HepG2 (cell line): ENCODE data around the gene SIRPB1.

Experiments used
- ATF7-NPFF ChIP-seq: sonication (generic); formaldehyde crosslinking; IDR thresholded peaks from 2 replicates; pipeline ENCODE4 v1.8.1; 2023; ENCODE audit warnings: mild to moderate bottlenecking, low read depth, missing genetic modification reagents, moderate library complexity
- EHMT2 ChIP-seq: fragments of 200-600 bp; sonication (generic); IDR thresholded peaks from 2 replicates; pipeline ENCODE4 v1.7.0; 2017; ENCODE audit warnings: antibody characterized with exemption, low read depth, low read length, borderline replicate concordance
- EZH2 ChIP-seq: conservative IDR thresholded peaks from 2 replicates; pipeline ENCODE4 v1.6.1; 2012; ENCODE audit warnings: mild to moderate bottlenecking, low read depth, low read length, moderate library complexity
- GABPB1 ChIP-seq: IDR thresholded peaks from 2 replicates; pipeline ENCODE4 v1.6.1; 2016; ENCODE audit warnings: mild to moderate bottlenecking, missing genetic modification reagents, moderate library complexity, missing compliant biosample characterization
- KDM5B ChIP-seq: sonication (generic); formaldehyde crosslinking; IDR thresholded peaks from 2 replicates; pipeline ENCODE4 v1.4.0; 2020; ENCODE audit warnings: missing genetic modification reagents, mild to moderate bottlenecking, borderline replicate concordance
- RAD21 ChIP-seq: fragments of 450-650 bp; formaldehyde crosslinking; IDR thresholded peaks from 2 replicates; pipeline ENCODE4 v1.5.0; 2020; ENCODE audit warnings: mild to moderate bottlenecking
- RBM39 ChIP-seq: fragments of 200-400 bp; formaldehyde crosslinking; IDR thresholded peaks from one replicate; pipeline ENCODE4 v1.6.1; 2018; ENCODE audit warnings: antibody characterized with exemption, mild to moderate bottlenecking, low read depth, low read length; ENCODE audit not compliant: poor library complexity, severe bottlenecking
- RFXANK ChIP-seq: IDR thresholded peaks from 2 replicates; pipeline ENCODE4 v1.6.1; 2016
- SP4 ChIP-seq: sonication (generic); formaldehyde crosslinking; IDR thresholded peaks from 2 replicates; pipeline ENCODE4 v1.8.1; 2023; ENCODE audit warnings: mild to moderate bottlenecking, missing genetic modification reagents
- TF ChIP-seq, protein P1 (sequence below): sonication (generic); formaldehyde crosslinking; IDR thresholded peaks from 2 replicates; pipeline ENCODE4 v1.4.0; 2020; ENCODE audit warnings: missing genetic modification reagents
- TF ChIP-seq, protein P2 (sequence below): IDR thresholded peaks from 2 replicates; pipeline ENCODE4 v1.6.1; 2016; ENCODE audit warnings: control low read depth
- TF ChIP-seq, protein P3 (sequence below): sonication (generic); formaldehyde crosslinking; IDR thresholded peaks from 2 replicates; pipeline ENCODE4 v1.4.0; 2020; ENCODE audit warnings: missing genetic modification reagents, borderline replicate concordance

DNA sequence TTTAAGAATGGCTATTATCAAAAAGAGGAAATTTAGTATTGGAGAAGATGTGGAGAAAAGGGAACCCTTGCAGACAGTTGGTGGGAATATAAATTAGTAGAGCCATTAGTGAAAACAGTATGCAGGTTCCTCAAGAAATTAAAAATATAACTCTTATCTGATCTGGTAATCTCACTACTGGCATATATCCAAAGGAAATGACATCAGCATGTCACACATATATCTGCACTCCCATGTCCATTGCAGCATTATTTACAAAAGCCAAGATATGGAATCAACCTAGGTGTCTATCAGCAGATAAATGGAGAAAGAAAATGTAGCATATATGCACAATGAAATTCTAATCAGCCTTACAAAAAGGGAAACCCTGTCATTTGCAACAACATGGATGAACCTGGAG, 35.2 kb upstream of the SIRPB1 start:
- TF ChIP-seq RBM39 (no peak), ATF7-NPFF (CRISPR knock-in tag) (no peak), EHMT2 (no peak), RFXANK (no peak), SP4 (CRISPR knock-in tag) (no peak), EZH2 (no peak), RAD21 (CRISPR knock-in tag) (no peak), GABPB1 (CRISPR knock-in tag) (no peak), KDM5B (no peak)
- TF ChIP-seq, protein P1, sequence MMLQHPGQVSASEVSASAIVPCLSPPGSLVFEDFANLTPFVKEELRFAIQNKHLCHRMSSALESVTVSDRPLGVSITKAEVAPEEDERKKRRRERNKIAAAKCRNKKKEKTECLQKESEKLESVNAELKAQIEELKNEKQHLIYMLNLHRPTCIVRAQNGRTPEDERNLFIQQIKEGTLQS, result no peak
- TF ChIP-seq, protein P2, sequence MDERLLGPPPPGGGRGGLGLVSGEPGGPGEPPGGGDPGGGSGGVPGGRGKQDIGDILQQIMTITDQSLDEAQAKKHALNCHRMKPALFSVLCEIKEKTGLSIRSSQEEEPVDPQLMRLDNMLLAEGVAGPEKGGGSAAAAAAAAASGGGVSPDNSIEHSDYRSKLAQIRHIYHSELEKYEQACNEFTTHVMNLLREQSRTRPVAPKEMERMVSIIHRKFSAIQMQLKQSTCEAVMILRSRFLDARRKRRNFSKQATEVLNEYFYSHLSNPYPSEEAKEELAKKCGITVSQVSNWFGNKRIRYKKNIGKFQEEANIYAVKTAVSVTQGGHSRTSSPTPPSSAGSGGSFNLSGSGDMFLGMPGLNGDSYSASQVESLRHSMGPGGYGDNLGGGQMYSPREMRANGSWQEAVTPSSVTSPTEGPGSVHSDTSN, result no peak
- TF ChIP-seq, protein P3, sequence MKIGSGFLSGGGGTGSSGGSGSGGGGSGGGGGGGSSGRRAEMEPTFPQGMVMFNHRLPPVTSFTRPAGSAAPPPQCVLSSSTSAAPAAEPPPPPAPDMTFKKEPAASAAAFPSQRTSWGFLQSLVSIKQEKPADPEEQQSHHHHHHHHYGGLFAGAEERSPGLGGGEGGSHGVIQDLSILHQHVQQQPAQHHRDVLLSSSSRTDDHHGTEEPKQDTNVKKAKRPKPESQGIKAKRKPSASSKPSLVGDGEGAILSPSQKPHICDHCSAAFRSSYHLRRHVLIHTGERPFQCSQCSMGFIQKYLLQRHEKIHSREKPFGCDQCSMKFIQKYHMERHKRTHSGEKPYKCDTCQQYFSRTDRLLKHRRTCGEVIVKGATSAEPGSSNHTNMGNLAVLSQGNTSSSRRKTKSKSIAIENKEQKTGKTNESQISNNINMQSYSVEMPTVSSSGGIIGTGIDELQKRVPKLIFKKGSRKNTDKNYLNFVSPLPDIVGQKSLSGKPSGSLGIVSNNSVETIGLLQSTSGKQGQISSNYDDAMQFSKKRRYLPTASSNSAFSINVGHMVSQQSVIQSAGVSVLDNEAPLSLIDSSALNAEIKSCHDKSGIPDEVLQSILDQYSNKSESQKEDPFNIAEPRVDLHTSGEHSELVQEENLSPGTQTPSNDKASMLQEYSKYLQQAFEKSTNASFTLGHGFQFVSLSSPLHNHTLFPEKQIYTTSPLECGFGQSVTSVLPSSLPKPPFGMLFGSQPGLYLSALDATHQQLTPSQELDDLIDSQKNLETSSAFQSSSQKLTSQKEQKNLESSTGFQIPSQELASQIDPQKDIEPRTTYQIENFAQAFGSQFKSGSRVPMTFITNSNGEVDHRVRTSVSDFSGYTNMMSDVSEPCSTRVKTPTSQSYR (CRISPR knock-in tag), result no peak
